Measurements from ENCODE around the gene NEURL1B. TPM values are rescaled to one million over a fixed set of nuclear protein-coding genes. Genes with fewer than 3 reads are reported as not detected.

NEURL1B gene
- total RNA-seq, 2 experiments from 2014 or later = 0.32 to 0.57 TPM

- CTCF ChIA-PET (ENCODE audit: unreplicated experiment) = no interaction called here
- Histone ChIP-seq H3K9me2 (ENCODE audit: insufficient read depth, low read length) (no peaks in the 10 kb centered on the region), H3K27ac (ENCODE audit: low read depth, low read length, poor library complexity, severe bottlenecking) (no peak overlapping the region), H3K79me2 (ENCODE audit: insufficient read depth, low read depth, low read length) (no peaks in the 10 kb centered on the region), H3K4me3 (ENCODE audit: low read depth, low read length, poor library complexity, severe bottlenecking) (no peak overlapping the region), H4K20me1 (ENCODE audit: insufficient read depth, low read length) (no peaks in the 10 kb centered on the region), H3K36me3 (ENCODE audit: insufficient read depth, low read length) (no peaks in the 10 kb centered on the region), H3K9me3 (ENCODE audit: low read length) (no peaks in the 10 kb centered on the region), H3K4me1 (ENCODE audit: insufficient read depth, low read length, poor library complexity, severe bottlenecking) (no peaks in the 10 kb centered on the region), H3K4me2 (ENCODE audit: low read length) (no peak overlapping the region), H2AFZ (ENCODE audit: low read length) (no peak overlapping the region)
- TF ChIP-seq CTCF (conservative IDR thresholded peaks at IDR 0.05; ENCODE audit: low read length) = no peak
- TF ChIP-seq EZH2phosphoT487 (IDR thresholded peaks at IDR 0.05; ENCODE audit: borderline replicate concordance, low read depth, low read length) = no peak
- POLR2A ChIA-PET = no interaction called here
- intact Hi-C loops (cut with micrococcal nuclease; ENCODE audit: unreplicated experiment) = loop anchor here (5.0 to 10.0 kb wide), 2 partner anchors 116 to 134 kb away; partner anchors contain the start of gene ERGIC1
- no TSS peak for BruUV-seq (replicated peaks)
- DNase-seq (ENCODE audit: low spot score) = no peak
These were observed 77.6 kb downstream of the NEURL1B start for GRCh38 chr5:172718527-172719114.

- TF ChIP-seq CTCF (conservative IDR thresholded peaks at IDR 0.05; ENCODE audit: low read length) = no peak
- TF ChIP-seq EZH2phosphoT487 (IDR thresholded peaks at IDR 0.05; ENCODE audit: borderline replicate concordance, low read depth, low read length) = no peak
- DNase-seq (ENCODE audit: low spot score) = no peak
- Histone ChIP-seq H2AFZ (ENCODE audit: low read length) (no peak overlapping the region), H3K9me3 (ENCODE audit: low read length) (no peaks in the 10 kb centered on the region), H4K20me1 (ENCODE audit: insufficient read depth, low read length) (no peaks in the 10 kb centered on the region), H3K79me2 (ENCODE audit: insufficient read depth, low read depth, low read length) (no peaks in the 10 kb centered on the region), H3K9me2 (ENCODE audit: insufficient read depth, low read length) (no peaks in the 10 kb centered on the region), H3K36me3 (ENCODE audit: insufficient read depth, low read length) (no peaks in the 10 kb centered on the region), H3K4me1 (ENCODE audit: insufficient read depth, low read length, poor library complexity, severe bottlenecking) (no peaks in the 10 kb centered on the region), H3K4me2 (ENCODE audit: low read length) (no peak overlapping the region), H3K27ac (ENCODE audit: low read depth, low read length, poor library complexity, severe bottlenecking) (no peak overlapping the region), H3K4me3 (ENCODE audit: low read depth, low read length, poor library complexity, severe bottlenecking) (no peak overlapping the region)
- ChIA-PET POLR2A (no interaction called here), CTCF (ENCODE audit: unreplicated experiment) (no interaction called here)
- intact Hi-C loops (cut with micrococcal nuclease; ENCODE audit: unreplicated experiment) = loop anchor here (5.0 to 10.0 kb wide), 2 partner anchors 116 to 133 kb away; partner anchors contain the start of gene ERGIC1
- no TSS peak for BruUV-seq (replicated peaks)
These were observed 78.1 kb downstream of the NEURL1B start for GRCh38 chr5:172719211-172719610.

GRCh38 chr5:172720655-172721054, 79.6 kb downstream of the NEURL1B start:
- H4K20me1 ChIP-seq (ENCODE audit: insufficient read depth, low read length) = no peaks in the 10 kb centered on the region
- no peak overlapping the region for H3K27ac ChIP-seq (ENCODE audit: low read depth, low read length, poor library complexity, severe bottlenecking)
- H3K9me2 ChIP-seq (ENCODE audit: insufficient read depth, low read length) = no peaks in the 10 kb centered on the region
- H3K4me3 ChIP-seq (ENCODE audit: low read depth, low read length, poor library complexity, severe bottlenecking) = no peak overlapping the region
- no peaks in the 10 kb centered on the region for H3K9me3 ChIP-seq (ENCODE audit: low read length)
- H3K36me3 ChIP-seq (ENCODE audit: insufficient read depth, low read length) = no peaks in the 10 kb centered on the region
- CTCF ChIA-PET (ENCODE audit: unreplicated experiment) = no interaction called here
- H3K4me2 ChIP-seq (ENCODE audit: low read length) = no peak overlapping the region
- no peak for DNase-seq (ENCODE audit: low spot score)
- intact Hi-C loops (cut with micrococcal nuclease; ENCODE audit: unreplicated experiment) = no loop called here
- POLR2A ChIA-PET = interaction anchor here (0.6 kb wide), 1 partner anchor 57 kb away, joined by 3 read pairs; no protein-coding TSS in a partner anchor
- no peak for TF ChIP-seq EZH2phosphoT487 (IDR thresholded peaks at IDR 0.05; ENCODE audit: borderline replicate concordance, low read depth, low read length)
- TF ChIP-seq CTCF (conservative IDR thresholded peaks at IDR 0.05; ENCODE audit: low read length) = no peak
- no peaks in the 10 kb centered on the region for H3K4me1 ChIP-seq (ENCODE audit: insufficient read depth, low read length, poor library complexity, severe bottlenecking)
- H2AFZ ChIP-seq (ENCODE audit: low read length) = no peak overlapping the region
- BruUV-seq (replicated peaks) = no TSS peak
- H3K79me2 ChIP-seq (ENCODE audit: insufficient read depth, low read depth, low read length) = no peaks in the 10 kb centered on the region
